Parathyroid adenoma (tissue), 2 donors: Measurements from ENCODE around the gene ARFGAP1.
"Not testable (repeated sequence)": the region's sequence is repeated elsewhere in the genome, so short reads cannot be mapped to it uniquely, and the experiment has no call there.

Experiments
- H2AFZ ChIP-seq: fragments of 300-600 bp; sonication (generic); one replicate; pipeline ENCODE4 v1.7.0; 2017; ENCODE audit warnings: antibody characterized with exemption, mild to moderate bottlenecking
- H3K27ac ChIP-seq: fragments of 300-600 bp; sonication (generic); one replicate; pipeline ENCODE4 v1.7.0; 2017
- H3K27me3 ChIP-seq: fragments of 300-600 bp; sonication (generic); one replicate; pipeline ENCODE4 v1.7.0; 2017; ENCODE audit warnings: low read length; ENCODE audit not compliant: control insufficient read depth, insufficient read depth
- H3K36me3 ChIP-seq: fragments of 300-600 bp; sonication (generic); one replicate; pipeline ENCODE4 v1.7.0; 2017; ENCODE audit warnings: low read length; ENCODE audit not compliant: control insufficient read depth, insufficient read depth
- H3K4me1 ChIP-seq: fragments of 300-600 bp; sonication (generic); one replicate; pipeline ENCODE4 v1.7.0; 2017; ENCODE audit warnings: control low read depth
- H3K4me2 ChIP-seq: fragments of 300-600 bp; sonication (generic); one replicate; pipeline ENCODE4 v1.7.0; 2017; ENCODE audit warnings: low read length
- H3K4me3 ChIP-seq: fragments of 300-600 bp; sonication (generic); one replicate; pipeline ENCODE4 v1.7.0; 2017; ENCODE audit warnings: low read depth, low read length
- H3K79me2 ChIP-seq: fragments of 300-600 bp; sonication (generic); one replicate; pipeline ENCODE4 v1.7.0; 2017; ENCODE audit warnings: control low read depth
- H3K9ac ChIP-seq: fragments of 300-600 bp; sonication (generic); one replicate; pipeline ENCODE4 v1.7.0; 2017; ENCODE audit warnings: mild to moderate bottlenecking
- H3K9me3 ChIP-seq: fragments of 300-600 bp; sonication (generic); one replicate; pipeline ENCODE4 v1.7.0; 2017; ENCODE audit warnings: low read length; ENCODE audit not compliant: control insufficient read depth
- CTCF ChIP-seq: fragments of 300-600 bp; sonication (generic); IDR thresholded peaks from one replicate; pipeline ENCODE4 v1.7.0; 2017; ENCODE audit warnings: antibody characterized with exemption, mild to moderate bottlenecking
- donor health status: primary hyperparathyroidism.

ARFGAP1 gene

GRCh38 chr20:63249891-63250290, 22.7 kb upstream of the ARFGAP1 start:
- Histone ChIP-seq H3K36me3 (no peaks in the 10 kb centered on the region), H3K79me2 (no peaks in the 10 kb centered on the region), H3K27me3 (peaks cover 2% of the 10 kb centered on the region), H3K9ac (no peak overlapping the region), H3K27ac (no peak overlapping the region), H3K4me2 (no peak overlapping the region), H3K4me1 (peaks cover 10% of the 10 kb centered on the region), H3K4me3 (no peak overlapping the region), H2AFZ (no peak overlapping the region), H3K9me3 (no peaks in the 10 kb centered on the region)
- no peak for TF ChIP-seq CTCF

DNA sequence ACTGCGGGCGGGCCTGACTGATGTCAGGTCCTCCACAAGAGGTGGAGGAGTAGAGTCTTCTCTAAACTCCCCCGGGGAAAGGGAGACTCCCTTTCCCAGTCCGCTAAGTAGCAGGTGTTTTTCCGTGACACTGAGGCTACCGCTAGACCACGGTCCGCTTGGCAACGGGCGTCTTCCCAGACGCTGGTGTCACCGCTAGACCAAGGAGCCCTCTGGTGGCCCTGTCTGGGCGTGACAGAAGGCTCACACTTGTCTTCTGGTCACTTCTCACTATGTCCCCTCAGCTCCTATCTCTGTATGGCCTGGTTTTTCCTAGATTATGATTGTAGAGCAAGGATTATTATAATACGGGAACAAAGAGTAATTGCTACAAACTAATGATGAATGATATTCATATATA, 21.3 kb upstream of the ARFGAP1 start:
- not testable (repeated sequence) for H3K9me3 ChIP-seq, H3K4me3 ChIP-seq, H3K9ac ChIP-seq, H2AFZ ChIP-seq, H3K27me3 ChIP-seq, H3K79me2 ChIP-seq, H3K36me3 ChIP-seq, H3K27ac ChIP-seq, H3K4me2 ChIP-seq
- H3K4me1 ChIP-seq, result peaks cover 10% of the 10 kb centered on the region

DNA sequence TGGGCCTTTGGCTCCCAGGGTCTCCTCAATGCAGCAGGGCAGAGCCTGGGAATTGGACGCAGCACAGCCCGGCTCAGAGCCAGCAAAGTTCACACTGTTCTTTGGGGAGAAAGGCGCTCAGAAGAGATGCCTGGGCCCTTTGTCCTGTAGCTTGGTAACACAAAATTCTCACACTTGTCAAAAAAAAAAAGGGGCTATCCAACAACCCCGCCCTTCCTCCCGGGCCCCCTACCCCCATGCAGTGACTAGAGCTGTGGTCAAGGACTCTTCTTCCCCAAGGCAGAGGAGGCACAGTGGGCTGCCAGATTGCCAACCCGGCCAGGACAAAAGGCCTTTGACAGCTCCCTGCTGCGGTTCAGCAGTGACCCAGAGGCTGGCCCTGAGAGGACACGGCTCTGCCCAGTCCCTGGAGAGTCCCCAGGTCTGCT, 20.3 kb upstream of the ARFGAP1 start:
- Histone ChIP-seq H3K9me3 (no peaks in the 10 kb centered on the region), H3K79me2 (no peaks in the 10 kb centered on the region), H3K27me3 (peaks cover 3% of the 10 kb centered on the region), H3K36me3 (no peaks in the 10 kb centered on the region), H3K4me3 (no peak overlapping the region), H3K4me2 (no peak overlapping the region), H3K4me1 (peaks cover 10% of the 10 kb centered on the region), H2AFZ (no peak overlapping the region), H3K27ac (no peak overlapping the region), H3K9ac (no peak overlapping the region)
- no peak for TF ChIP-seq CTCF

DNA sequence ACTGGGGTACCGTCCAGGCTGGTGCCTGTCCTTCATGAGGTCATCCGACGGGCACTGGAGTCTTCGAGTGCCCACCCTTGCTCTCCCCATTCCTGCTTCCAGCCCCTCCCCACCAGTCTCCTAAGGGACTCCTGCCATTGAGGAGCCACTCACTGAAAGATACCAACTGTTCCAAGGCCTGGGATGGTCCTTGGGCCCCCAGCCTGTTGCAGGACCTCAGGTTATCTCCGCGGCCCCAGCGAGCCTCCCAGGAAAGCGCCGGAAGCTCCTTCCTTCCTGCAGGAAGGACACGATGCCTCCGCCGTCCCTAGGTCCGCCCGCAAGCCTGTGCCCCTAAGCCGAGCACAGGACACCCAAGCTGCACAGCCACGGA, 19.6 kb upstream of the ARFGAP1 start:
- Histone ChIP-seq H3K4me1 (peaks cover 10% of the 10 kb centered on the region), H3K4me3 (no peak overlapping the region), H3K27me3 (peaks cover 3% of the 10 kb centered on the region)

GRCh38 chr20:63253438-63254231, 19.0 kb upstream of the ARFGAP1 start:
- Histone ChIP-seq H2AFZ (peak overlapping the region; percentile 28), H3K36me3 (no peaks in the 10 kb centered on the region), H3K4me1 (peaks cover 10% of the 10 kb centered on the region), H3K4me2 (peak overlapping the region; percentile 16), H3K79me2 (no peaks in the 10 kb centered on the region), H3K9me3 (no peaks in the 10 kb centered on the region), H3K27me3 (peaks cover 3% of the 10 kb centered on the region), H3K4me3 (no peak overlapping the region), H3K27ac (no peak overlapping the region), H3K9ac (no peak overlapping the region)
- no peak for TF ChIP-seq CTCF

More for the DNA sequence above, 19.6 kb upstream of the ARFGAP1 start:
- peak overlapping the region; percentile 28 for H2AFZ ChIP-seq
- no peak for TF ChIP-seq CTCF
- H3K27ac ChIP-seq, result no peak overlapping the region
- no peaks in the 10 kb centered on the region for H3K9me3 ChIP-seq
- H3K4me2 ChIP-seq, result peak overlapping the region; percentile 16
- no peaks in the 10 kb centered on the region for H3K36me3 ChIP-seq
- H3K9ac ChIP-seq, result no peak overlapping the region
- no peaks in the 10 kb centered on the region for H3K79me2 ChIP-seq
